H1 (cell line): ENCODE measurements around the gene AP1M1. TPM values are rescaled to one million over a fixed set of nuclear protein-coding genes. Genes with fewer than 3 reads are reported as not detected.

Experiments used
- EP300 ChIP-seq, 2 experiments: IDR thresholded peaks; 1 replicate in 1 of 2; 2 replicates in 1 of 2; pipeline ENCODE4 v1.6.1; 2011 to 2012; ENCODE audit warnings: low read depth in 2 of 2, low read length in 2 of 2, mild to moderate bottlenecking in 2 of 2, borderline replicate concordance in 1 of 2, inconsistent platforms in 1 of 2, moderate library complexity in 1 of 2
- MAFK ChIP-seq: IDR thresholded peaks from 2 replicates; pipeline ENCODE4 v1.6.1; 2012; ENCODE audit warnings: low read depth, mild to moderate bottlenecking, improper control_type of control experiment, low read length
- polyA plus RNA-seq, 7 experiments: library from polyadenylated mRNA; depleted of rRNA in 3 of 7; stranded (reverse) in 5 of 7; unstranded in 2 of 7; fragments of >200 nt in 5 of 7; fragments of 200-250 nt in 2 of 7; gene quantifications; 1 replicate in 5 of 7; 2 replicates in 1 of 7; 4 replicates in 1 of 7; pipeline versions ENCODE4 v1.2.1 to v1.2.3, GENCODE V29; 2011 to 2013; ENCODE audit warnings: missing spikeins in 2 of 7, mixed read lengths in 2 of 7
- total RNA-seq: library from RNA; stranded (reverse); fragmentation: NEBNext Ultra II Directional; extraction: Animal tissue kit (Norgen Biotek cat#: 25700); gene quantifications from 2 replicates; pipeline ENCODE4 v1.2.1, GENCODE V29; 2021

Gene AP1M1
- total and polyA plus RNA-seq, 2 of the 8 experiments (the other 6 are each of a cell fraction or from before 2014, with no cell fraction given), result 30.9 to 37.5 TPM

GRCh38 chr19:16234552-16235445, 37.1 kb downstream of the AP1M1 start (continued):
- TF ChIP-seq MAFK, result no peak
- no peak for TF ChIP-seq EP300 (IDR thresholded peaks at IDR 0.05; ENCODE audit: borderline replicate concordance in 1 of 2, low read depth in 2 of 2, low read length in 2 of 2)
